Stimulated activated CD4-positive, alpha-beta T cell treated with anti-CD3 and anti-CD28 coated beads, Interleukin-2, amount 100 ng/mL, for 4 hours (primary cell): ENCODE results near the gene NOS3.
"Not testable (repeated sequence)": the region's sequence is repeated elsewhere in the genome, so short reads cannot be mapped to it uniquely, and the experiment has no call there.

Source experiments
- DNase-seq: peaks from one replicate; pipeline ENCODE4 v3.0.0-alpha.2; 2020; ENCODE audit warnings: low read depth

Gene NOS3

GRCh38 chr7:151038951-151039849 is 48.4 kb downstream of the NOS3 start:
- peak; percentile 74 for DNase-seq

DNA sequence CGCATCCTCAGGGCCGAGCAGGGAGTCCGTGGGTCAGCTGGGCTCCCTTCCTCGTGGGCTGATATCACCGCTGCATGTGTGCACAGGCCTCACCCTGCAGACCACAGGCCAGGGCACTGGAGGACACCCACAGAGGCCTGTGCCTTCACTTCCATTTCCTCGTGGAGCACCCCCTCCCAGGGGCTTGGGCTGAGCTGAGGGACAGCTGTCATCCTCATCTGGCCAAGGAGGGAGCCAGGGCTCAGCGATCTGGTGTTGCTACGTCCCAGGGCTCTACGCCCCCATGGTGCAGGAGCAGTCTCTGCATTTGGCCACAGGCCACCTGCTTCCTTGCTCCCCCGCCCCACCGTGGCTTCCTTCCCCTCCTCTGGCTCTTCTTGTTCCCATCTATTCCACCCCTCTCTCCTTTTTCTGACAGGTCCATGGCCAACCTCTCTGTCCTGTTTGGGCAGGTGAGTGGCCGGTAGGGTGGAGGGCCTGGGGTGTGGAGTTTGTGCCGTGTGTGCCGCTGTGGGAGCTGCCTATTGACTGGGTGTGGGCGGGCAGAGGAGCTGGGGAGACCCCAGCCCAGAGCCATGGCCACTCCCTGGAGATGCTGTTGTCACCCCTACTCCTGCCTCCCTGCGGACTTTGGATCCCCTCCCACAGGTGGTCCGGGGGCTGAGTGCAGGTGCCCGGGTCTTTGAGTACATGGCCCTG is 49.2 kb downstream of the NOS3 start:
- DNase-seq = no peak

DNA sequence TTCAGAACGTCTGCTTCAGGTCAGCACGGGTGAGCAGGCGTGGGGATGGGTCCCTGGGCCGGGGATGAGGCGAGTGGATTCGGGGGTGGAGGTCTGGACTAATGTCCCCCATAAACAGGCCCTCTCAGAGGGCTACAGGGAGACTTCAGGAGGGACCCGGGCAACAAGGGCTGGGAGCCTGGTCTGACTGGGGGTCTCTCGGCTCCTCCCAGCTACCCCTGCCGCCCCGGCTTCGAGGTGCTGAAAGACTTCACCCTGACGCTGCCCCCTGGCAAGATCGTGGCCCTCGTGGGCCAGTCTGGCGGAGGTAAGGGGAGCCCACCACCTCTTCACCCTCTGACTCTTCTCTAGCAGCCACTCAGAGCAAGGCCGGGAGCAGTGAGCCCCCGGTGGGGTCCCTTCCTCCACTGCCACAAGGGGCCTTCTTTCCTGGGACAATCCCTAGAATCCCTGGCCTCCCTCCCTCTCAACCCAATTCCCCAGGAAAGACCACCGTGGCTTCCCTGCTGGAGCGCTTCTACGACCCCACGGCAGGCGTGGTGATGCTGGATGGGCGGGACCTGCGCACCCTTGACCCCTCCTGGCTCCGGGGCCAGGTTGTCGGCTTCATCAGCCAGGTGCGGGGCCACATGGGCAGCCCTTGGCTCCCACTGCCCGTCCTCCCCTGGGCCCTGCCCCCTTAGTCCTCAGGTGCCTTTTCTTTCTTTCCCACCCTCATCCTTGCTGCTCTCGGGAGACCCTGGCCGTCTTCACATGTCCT is 50.0 kb downstream of the NOS3 start:
- no peak for DNase-seq

GRCh38 chr7:151043449-151043848 is 52.6 kb downstream of the NOS3 start:
- not testable (repeated sequence) for DNase-seq

DNA sequence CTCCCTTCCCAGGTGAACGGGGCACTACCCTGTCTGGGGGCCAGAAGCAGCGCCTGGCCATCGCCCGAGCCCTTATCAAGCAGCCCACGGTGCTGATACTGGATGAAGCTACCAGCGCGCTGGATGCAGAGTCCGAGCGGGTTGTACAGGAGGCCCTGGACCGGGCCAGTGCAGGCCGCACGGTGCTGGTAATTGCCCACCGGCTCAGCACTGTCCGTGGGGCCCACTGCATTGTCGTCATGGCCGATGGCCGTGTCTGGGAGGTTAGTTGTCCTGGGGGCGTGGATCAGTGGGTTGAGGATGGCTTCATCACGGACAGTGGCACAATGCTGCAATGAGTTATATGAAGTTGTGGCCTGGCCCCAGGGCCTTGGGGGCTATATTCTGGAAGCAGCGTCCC is 53.1 kb downstream of the NOS3 start:
- DNase-seq = no peak

DNA sequence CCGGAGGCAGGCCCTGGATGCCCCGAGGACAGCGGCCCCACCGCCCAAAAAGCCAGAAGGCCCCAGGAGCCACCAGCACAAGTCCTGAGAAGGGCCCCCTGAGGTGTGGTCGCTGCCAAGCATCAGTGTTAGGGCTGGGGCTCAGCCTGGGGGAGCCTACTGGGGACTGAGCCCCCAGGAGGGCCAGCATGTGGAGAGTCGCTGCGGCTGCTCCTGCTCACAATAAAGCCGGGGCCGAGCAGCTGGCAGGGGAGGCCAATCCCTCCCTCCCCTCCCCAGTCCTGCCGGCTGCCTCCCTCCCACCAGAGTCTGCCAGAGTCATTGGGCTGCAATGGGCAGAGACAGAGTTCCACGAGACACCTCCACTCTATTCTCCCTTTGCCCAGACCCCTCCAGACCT is 54.4 kb downstream of the NOS3 start:
- no peak for DNase-seq

- no peak for DNase-seq
Measured at GRCh38 chr7:151045967-151046366, 55.1 kb downstream of the NOS3 start.

DNA sequence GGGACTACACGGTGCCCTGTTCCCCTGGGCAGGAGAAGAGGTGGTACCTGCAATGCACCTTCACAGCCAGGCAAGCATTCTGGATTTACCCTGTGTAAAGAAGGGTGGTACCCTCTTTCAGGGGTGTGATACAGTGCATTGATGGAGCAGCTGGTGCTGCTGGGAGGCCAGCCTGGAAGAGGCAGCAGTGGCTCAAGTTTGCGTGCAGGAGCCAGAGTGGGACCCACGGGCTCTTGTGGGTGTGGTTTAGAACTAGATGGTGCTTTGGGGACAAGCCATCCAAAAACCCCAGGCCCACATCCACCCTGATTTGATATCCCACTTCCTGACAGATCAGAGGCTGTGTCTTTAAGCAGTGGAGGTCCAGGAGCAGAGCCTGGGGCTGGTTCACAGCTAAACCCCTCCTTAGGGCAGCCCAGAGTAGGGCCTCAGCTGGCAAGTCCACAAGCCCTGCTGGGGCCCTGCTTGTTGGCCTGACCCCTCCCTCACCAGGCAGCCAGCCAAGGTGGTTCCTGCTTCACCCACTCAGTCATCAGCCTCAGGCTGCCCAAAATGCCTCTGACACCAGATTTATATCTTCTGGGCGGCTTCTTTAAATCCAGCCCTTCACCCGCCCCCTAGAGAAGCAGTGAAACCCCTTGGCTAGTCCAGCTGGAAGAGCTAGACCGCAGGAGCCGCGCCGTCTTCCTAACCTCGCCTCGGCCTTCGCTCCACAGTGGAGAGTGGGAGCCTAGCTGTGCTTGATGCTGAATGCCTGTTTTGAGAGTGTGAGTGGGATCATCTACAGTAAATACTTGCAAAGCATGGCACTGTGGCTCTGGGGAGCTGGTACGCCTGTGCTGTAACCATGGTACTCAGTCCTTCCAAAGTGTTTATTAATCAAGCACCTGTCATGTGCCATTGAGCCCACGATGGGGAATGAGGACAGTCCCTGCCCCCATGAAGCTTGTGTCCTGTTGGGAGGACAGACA is 56.1 kb downstream of the NOS3 start:
- DNase-seq = no peak

GRCh38 chr7:151047976-151048815 is 57.4 kb downstream of the NOS3 start, which contains the start of gene ASIC3:
Gene ASIC3 (plus strand): TSS chr7:151048531. CDS start chr7:151048886, 355 bp downstream.
- DNase-seq = no peak

- no peak for DNase-seq
Measured at GRCh38 chr7:151048911-151049463, 58.2 kb downstream of the NOS3 start.

DNA sequence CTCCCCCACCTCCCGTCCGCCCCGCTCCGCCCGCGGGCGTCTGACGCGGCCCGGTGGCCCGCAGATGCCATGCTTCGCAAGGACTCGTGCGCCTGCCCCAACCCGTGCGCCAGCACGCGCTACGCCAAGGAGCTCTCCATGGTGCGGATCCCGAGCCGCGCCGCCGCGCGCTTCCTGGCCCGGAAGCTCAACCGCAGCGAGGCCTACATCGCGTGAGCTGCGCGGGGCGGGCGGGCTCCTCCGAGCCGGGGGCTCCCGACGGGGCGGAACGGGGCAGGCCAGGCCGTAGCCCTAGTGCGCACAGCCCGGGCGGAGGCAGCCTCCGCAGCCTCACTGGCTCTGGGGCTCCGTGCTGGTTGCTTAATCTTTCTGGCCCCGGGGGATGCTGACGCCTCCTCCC is 60.3 kb downstream of the NOS3 start:
- DNase-seq = peak; percentile 19

DNA sequence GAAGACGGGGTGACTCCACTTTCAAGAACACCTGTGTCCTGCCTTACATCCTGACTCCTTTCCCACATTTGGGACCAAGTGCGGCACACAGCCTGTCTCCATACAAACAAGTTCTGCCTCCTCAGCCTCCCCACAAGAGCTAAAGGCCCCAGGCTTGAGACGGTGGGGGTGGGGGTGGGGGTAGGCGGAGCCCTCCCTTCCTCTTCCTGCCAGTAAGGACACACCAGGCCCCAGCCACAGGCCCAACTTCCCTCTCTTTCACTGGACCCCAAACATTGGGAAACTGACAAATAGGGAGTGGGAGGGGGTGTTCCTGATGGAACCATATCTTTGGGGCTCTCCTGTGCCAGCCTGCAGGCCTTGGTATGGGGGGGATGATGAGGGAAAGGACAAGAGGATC is 62.3 kb downstream of the NOS3 start:
- no peak for DNase-seq

GRCh38 chr7:151053751-151054150 is 62.9 kb downstream of the NOS3 start:
- DNase-seq = no peak

DNA sequence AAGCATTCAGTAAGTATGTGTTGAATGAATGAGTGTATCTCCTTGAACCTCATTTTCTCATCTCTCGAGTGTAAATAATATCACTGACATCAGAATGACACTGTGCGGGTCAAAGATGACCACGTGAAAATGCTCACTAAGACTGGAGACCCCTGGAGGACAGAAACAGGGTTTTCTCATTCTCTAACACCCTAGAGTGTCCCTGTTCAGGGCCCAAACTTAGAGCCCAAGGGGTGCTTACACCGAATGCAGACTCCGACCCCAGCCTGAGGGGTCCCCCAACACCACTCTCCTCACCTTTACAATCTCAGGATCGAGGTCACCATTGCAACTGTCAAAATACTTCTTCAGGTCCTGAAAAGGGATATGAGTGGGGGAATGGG is 65.5 kb downstream of the NOS3 start:
- no peak for DNase-seq

DNA sequence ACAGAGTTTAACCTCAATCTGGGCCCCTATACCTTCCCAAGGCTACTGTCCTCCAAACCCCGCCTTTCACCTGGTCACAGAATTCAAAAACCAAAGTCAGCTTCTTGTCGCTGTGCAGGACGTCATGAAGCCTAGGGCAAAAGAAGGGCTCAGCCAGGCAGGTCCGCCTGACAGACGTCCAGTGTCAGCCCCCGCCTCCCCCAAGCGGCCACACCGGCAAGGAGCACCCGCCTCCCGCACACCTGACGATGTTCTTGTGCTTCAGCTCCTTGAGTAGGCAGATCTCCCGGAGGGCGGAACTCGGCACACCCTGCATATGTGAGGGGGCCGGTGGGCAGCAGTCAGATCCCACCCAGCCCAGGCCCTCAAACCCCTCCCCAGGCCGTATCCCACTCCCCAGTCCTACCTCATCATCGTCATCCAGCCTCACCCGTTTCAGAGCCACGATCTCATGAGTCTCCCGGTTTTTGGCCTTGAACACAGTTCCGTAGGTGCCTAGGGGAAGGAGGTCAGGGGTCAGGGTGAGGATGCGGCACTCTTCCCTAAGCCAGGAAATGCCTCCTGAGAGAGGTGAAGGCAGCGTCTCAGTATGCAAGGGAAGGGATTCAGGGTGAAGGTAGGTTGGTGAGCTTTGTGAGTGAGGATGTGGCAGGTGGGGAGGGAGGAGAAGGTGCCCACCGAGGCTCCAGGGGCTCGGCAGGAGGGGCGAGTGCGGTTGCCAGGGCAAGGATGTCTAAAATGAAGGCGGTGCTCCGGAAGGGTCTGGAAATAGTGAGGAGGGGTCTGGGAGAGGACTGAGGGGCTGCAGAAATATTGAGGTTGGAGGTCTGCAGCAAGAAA is 66.1 kb downstream of the NOS3 start:
- DNase-seq = no peak

DNA sequence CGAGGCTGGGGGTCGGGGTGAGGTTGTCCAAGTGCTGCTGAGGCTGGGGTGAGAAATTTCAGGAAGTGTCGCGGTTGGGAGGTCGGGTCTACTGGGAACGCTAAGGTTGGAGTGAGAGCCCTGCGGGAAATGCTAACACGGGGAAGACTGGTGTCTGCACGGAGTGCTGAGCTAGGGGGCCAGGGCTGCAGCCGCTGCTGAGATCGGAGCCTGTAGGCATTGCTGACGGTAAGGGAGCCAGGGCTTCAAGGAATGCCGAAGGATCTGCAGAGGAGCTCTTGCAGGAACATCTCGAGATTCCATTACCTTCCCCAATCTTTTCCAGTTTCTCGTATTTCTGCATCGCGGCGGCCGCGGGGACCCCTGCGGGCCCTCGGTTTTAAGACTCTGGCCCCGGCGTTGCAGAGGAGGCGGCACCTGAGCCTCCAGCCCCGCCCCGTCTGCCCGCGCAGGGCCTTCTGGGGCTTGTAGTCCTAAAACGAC is 66.7 kb downstream of the NOS3 start, which contains the start of gene CDK5:
Gene CDK5, minus strand, starts transcription at position 392 of the 483 bp plus-strand sequence. Its CDS starts 49 bp downstream, at position 343.
- no peak for DNase-seq

DNA sequence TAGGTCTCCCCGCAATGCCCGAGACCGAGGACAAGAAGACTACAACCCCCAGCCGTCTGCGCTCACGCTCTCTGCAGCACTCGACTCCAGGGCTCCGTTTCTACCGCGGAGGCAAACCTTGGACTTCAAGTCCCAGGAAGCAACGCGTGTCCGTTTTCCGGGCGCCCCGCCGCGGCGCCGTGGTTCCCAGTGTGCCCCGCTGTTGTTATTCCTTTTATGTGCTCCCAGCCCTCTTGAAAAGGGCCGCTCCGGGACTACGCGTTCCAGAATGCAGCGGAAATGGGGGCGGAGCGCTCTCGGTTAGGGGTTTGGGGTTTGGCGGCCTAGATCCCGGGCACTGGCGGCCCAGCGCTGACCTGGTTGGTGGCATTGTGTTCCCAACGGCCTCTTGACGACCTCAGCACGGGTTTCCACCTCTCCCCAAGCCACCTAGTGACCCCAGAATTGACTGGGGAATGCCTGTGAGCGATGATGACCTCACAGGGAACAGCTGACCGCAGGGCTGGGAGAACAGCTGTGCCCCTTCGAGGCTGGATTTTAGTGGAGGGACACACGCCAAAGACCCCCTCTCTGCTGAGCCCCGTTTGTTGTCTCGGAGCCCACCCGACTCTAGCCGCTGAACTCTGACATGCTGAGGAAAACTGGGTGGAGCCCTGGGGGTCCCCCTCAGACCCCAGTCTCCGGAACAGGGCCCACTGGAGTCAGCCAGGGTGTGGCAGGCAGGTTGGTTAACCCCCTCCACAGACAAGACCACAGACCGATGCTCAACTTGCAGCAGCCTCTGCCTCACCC is 67.4 kb downstream of the NOS3 start:
- DNase-seq = peak; percentile 96

DNA sequence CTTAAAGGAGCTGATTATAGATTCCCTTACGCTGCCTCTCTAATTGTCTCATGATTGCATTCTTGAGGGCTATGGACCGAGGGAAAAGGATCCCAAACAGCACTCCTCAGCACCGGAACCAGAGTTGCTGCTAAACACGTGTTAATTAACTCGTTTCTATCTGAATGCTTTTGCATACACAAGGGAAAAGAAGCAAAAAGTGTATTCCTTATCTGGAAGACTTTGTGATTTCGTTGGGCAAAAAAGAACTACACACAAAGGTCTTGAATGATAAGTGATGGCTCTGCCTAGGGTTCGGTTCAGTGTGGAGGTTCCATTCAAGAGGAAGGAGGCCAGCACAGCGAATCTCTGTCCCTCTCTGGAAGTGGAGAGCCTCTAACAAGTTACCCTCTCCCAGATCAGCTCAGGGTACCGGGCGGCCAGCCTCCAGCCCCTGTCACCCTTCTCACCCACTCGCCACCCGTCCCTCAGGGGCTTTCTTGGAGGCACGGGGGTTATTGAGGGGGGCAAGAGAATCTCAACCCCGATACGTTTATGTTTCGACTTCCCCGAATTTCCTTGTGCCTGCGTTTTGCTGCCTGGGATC is 68.1 kb downstream of the NOS3 start:
- no peak for DNase-seq
